H9 (cell line): ENCODE results near the gene PAPLN. TPM values are rescaled to one million over a fixed set of nuclear protein-coding genes. Genes with fewer than 3 reads are reported as not detected.

Experiments
- DNase-seq: peaks from one replicate; pipeline ENCODE4 v3.0.0-alpha.2; 2017
- H2AFZ ChIP-seq: one replicate; pipeline ENCODE4 v1.6.1; 2013; ENCODE audit warnings: mild to moderate bottlenecking, low read length, control low read depth, moderate library complexity
- H2AK5ac ChIP-seq: 2 replicates; pipeline ENCODE4 v1.6.1; 2013; ENCODE audit warnings: low read length, control low read depth, mixed read lengths; ENCODE audit not compliant: insufficient read length
- H2BK120ac ChIP-seq: one replicate; pipeline ENCODE4 v1.6.1; 2013; ENCODE audit warnings: low read depth, mild to moderate bottlenecking, low read length, control low read depth, inconsistent platforms; ENCODE audit not compliant: poor library complexity, severe bottlenecking
- H2BK12ac ChIP-seq: 2 replicates; pipeline ENCODE4 v1.6.1; 2013; ENCODE audit warnings: low read length, control low read depth, mixed read lengths, low read depth; ENCODE audit not compliant: insufficient read length
- H2BK15ac ChIP-seq: 2 replicates; pipeline ENCODE4 v1.6.1; 2013; ENCODE audit warnings: low read depth, low read length, control low read depth
- H2BK20ac ChIP-seq: one replicate; pipeline ENCODE4 v1.6.1; 2013; ENCODE audit warnings: low read depth, mild to moderate bottlenecking, low read length, control low read depth, inconsistent platforms; ENCODE audit not compliant: poor library complexity, severe bottlenecking
- H2BK5ac ChIP-seq: 2 replicates; pipeline ENCODE4 v1.6.1; 2013; ENCODE audit warnings: low read length, control low read depth, mixed read lengths; ENCODE audit not compliant: insufficient read length
- H3K14ac ChIP-seq: 2 replicates; pipeline ENCODE4 v1.6.1; 2013; ENCODE audit warnings: low read length, control low read depth; ENCODE audit not compliant: insufficient read depth
- H3K18ac ChIP-seq: 2 replicates; pipeline ENCODE4 v1.6.1; 2013; ENCODE audit warnings: low read depth, mild to moderate bottlenecking, mixed read lengths, low read length, control low read depth; ENCODE audit not compliant: insufficient read length
- H3K23ac ChIP-seq: 2 replicates; pipeline ENCODE4 v1.6.1; 2013; ENCODE audit warnings: low read length, control low read depth, mixed read lengths, low read depth; ENCODE audit not compliant: insufficient read length
- H3K23me2 ChIP-seq: 2 replicates; pipeline ENCODE4 v1.6.1; 2013; ENCODE audit warnings: low read depth, mild to moderate bottlenecking, mixed read lengths, low read length, control low read depth; ENCODE audit not compliant: insufficient read length, poor library complexity, severe bottlenecking
- H3K27ac ChIP-seq: 2 replicates; pipeline ENCODE4 v1.5.1; 2013; ENCODE audit warnings: low read length, control low read depth, mixed read lengths, low read depth; ENCODE audit not compliant: insufficient read length
- H3K27me3 ChIP-seq: 2 replicates; pipeline ENCODE4 v1.6.1; 2013; ENCODE audit warnings: low read length, control low read depth, inconsistent platforms; ENCODE audit not compliant: insufficient read depth
- H3K4ac ChIP-seq: 2 replicates; pipeline ENCODE4 v1.6.1; 2013; ENCODE audit warnings: low read depth, mild to moderate bottlenecking, control low read depth, inconsistent platforms, low read length, moderate library complexity
- H3K4me1 ChIP-seq: 2 replicates; pipeline ENCODE4 v1.6.1; 2013; ENCODE audit warnings: low read length, control low read depth, inconsistent platforms; ENCODE audit not compliant: insufficient read depth
- H3K4me2 ChIP-seq: 2 replicates; pipeline ENCODE4 v1.6.1; 2013; ENCODE audit warnings: low read length, control low read depth, mixed read lengths; ENCODE audit not compliant: insufficient read length, insufficient read depth
- H3K56ac ChIP-seq: 2 replicates; pipeline ENCODE4 v1.6.1; 2013; ENCODE audit warnings: low read depth, mild to moderate bottlenecking, mixed read lengths, low read length, control low read depth; ENCODE audit not compliant: insufficient read length
- H3K79me1 ChIP-seq: 2 replicates; pipeline ENCODE4 v1.6.1; 2013; ENCODE audit warnings: low read depth, mild to moderate bottlenecking, moderate library complexity, low read length, control low read depth, inconsistent platforms; ENCODE audit not compliant: insufficient read depth, poor library complexity, severe bottlenecking
- H3K79me2 ChIP-seq: 2 replicates; pipeline ENCODE4 v1.6.1; 2013; ENCODE audit warnings: low read length, control low read depth, inconsistent platforms; ENCODE audit not compliant: insufficient read depth
- H3K9ac ChIP-seq: 2 replicates; pipeline ENCODE4 v1.6.1; 2013; ENCODE audit warnings: low read length, control low read depth, mixed read lengths; ENCODE audit not compliant: insufficient read length; ENCODE audit errors: extremely low read depth
- H3K9me3 ChIP-seq: one replicate; pipeline ENCODE4 v1.6.1; 2013; ENCODE audit warnings: low read depth, low read length, inconsistent platforms; ENCODE audit not compliant: control insufficient read depth
- H3T11ph ChIP-seq: one replicate; pipeline ENCODE4 v1.6.1; 2013; ENCODE audit warnings: mild to moderate bottlenecking, low read length, control low read depth, inconsistent platforms
- H4K20me1 ChIP-seq: one replicate; pipeline ENCODE4 v1.6.1; 2013; ENCODE audit not compliant: control insufficient read depth, insufficient read length, insufficient read depth
- H4K5ac ChIP-seq: 2 replicates; pipeline ENCODE4 v1.6.1; 2013; ENCODE audit warnings: low read depth, mild to moderate bottlenecking, mixed read lengths, low read length, control low read depth; ENCODE audit not compliant: insufficient read length
- H4K8ac ChIP-seq: replicated peaks from 2 replicates; pipeline ENCODE4 v1.6.1; 2013; ENCODE audit warnings: low read length, control low read depth, mixed read lengths, low read depth; ENCODE audit not compliant: insufficient read length
- H4K91ac ChIP-seq: 2 replicates; pipeline ENCODE4 v1.6.1; 2013; ENCODE audit warnings: low read depth, mild to moderate bottlenecking, moderate library complexity, mixed read lengths, low read length, control low read depth; ENCODE audit not compliant: insufficient read length
- H3K27ac Mint-ChIP-seq, 3 experiments: 2 replicates in 2 of 3; 3 replicates in 1 of 3; pipeline ENCODE4 v1.8.0; 2020 to 2021; ENCODE audit warnings: mixed read lengths in 3 of 3, mild to moderate bottlenecking in 1 of 3, moderate library complexity in 1 of 3
- H3K27me3 Mint-ChIP-seq: 2 replicates; pipeline ENCODE4 v1.8.0; 2021; ENCODE audit warnings: low read depth, mild to moderate bottlenecking, moderate library complexity, mixed read lengths
- H3K36me3 Mint-ChIP-seq, 3 experiments: 2 replicates in 2 of 3; 3 replicates in 1 of 3; pipeline ENCODE4 v1.8.0; 2020 to 2021; ENCODE audit warnings: low read depth in 3 of 3, mixed read lengths in 3 of 3; ENCODE audit not compliant: insufficient read depth in 1 of 3
- H3K4me1 Mint-ChIP-seq, 2 experiments: 2 replicates each; pipeline ENCODE4 v1.8.0; 2020; ENCODE audit warnings: mixed read lengths in 2 of 2
- H3K4me3 Mint-ChIP-seq, 2 experiments: 2 replicates in 1 of 2; 3 replicates in 1 of 2; pipeline ENCODE4 v1.8.0; 2020 to 2021; ENCODE audit warnings: mild to moderate bottlenecking in 2 of 2, mixed read lengths in 2 of 2, moderate library complexity in 1 of 2
- H3K9me3 Mint-ChIP-seq, 2 experiments: 2 replicates in 1 of 2; 3 replicates in 1 of 2; pipeline ENCODE4 v1.8.0; 2020; ENCODE audit warnings: mild to moderate bottlenecking in 2 of 2, mixed read lengths in 2 of 2, moderate library complexity in 1 of 2
- WGBS: extraction: QIAGEN DNeasy Blood & Tissue Kit; methylation state at CpG from one replicate; pipeline ENCODE4 v1.1.7; 2013; ENCODE audit warnings: missing lambda C conversion rate, low lambda C conversion rate, mixed read lengths; ENCODE audit not compliant: insufficient read length; ENCODE audit errors: extremely low coverage; 5-methylcytosine and 5-hydroxymethylcytosine counted together
- total RNA-seq: library from RNA; stranded (reverse); gene quantifications from 2 replicates; pipeline ENCODE4 v1.2.1, GENCODE V29; 2021
- TF ChIP-seq, protein P1 (sequence below): fragments of 200-600 bp; sonication (generic); conservative IDR thresholded peaks from 3 replicates; pipeline ENCODE4 v1.8.0; 2021; ENCODE audit warnings: antibody characterized with exemption, mild to moderate bottlenecking

Gene PAPLN
- total RNA-seq, 1 experiment from 2014 or later: 8.5 TPM

DNA sequence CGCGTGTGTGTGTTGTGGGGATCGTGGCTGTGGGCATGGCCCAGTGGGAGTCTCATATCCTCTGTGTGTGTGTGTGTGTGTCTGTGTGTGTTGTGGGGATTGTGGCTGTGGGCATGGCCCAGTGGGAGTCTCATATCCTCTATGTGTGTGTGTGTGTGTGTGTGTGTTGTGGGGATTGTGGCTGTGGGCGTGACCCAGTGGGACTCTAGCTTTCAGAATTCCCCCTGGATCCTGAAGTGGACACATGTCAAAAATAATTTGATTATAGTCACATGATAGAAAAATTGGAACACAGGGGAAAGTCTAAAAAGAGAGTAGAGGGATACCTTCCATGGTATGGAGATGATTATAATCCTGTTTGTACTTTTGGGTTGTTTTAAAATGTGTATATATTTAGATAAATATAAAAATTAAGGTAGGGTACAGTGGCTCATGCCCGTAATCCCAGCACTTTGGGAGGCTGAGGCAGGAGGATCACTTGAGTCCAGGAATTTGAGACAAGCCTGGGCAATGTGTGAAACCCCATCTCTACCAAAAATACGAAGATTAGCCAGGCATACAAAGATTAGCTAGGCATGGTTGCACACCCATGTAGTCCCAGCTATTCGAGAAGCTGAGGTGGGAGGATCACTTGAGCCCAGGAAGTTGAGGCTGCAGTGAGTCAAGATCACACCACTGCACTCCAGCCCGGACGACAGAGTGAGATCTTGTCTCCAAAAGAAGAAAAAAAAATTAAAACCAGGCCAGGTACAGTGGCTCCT lies 11.0 kb downstream of the PAPLN start:
- H3K4me1 Mint-ChIP-seq: 0 out of 4 replicates have a peak, but pooled peaks cover 0 to 4% of the 10 kb centered on the region in 2 experiments
- no peak overlapping the region for H3K9ac ChIP-seq
- no peak overlapping the region for H3K4me3 Mint-ChIP-seq
- H3K36me3 Mint-ChIP-seq: peaks cover 0 to 7% (median 3%) of the 10 kb centered on the region in 3 experiments; a peak in 3 of 7 replicates
- H2AK5ac ChIP-seq: no peak overlapping the region
- TF ChIP-seq, protein P1, sequence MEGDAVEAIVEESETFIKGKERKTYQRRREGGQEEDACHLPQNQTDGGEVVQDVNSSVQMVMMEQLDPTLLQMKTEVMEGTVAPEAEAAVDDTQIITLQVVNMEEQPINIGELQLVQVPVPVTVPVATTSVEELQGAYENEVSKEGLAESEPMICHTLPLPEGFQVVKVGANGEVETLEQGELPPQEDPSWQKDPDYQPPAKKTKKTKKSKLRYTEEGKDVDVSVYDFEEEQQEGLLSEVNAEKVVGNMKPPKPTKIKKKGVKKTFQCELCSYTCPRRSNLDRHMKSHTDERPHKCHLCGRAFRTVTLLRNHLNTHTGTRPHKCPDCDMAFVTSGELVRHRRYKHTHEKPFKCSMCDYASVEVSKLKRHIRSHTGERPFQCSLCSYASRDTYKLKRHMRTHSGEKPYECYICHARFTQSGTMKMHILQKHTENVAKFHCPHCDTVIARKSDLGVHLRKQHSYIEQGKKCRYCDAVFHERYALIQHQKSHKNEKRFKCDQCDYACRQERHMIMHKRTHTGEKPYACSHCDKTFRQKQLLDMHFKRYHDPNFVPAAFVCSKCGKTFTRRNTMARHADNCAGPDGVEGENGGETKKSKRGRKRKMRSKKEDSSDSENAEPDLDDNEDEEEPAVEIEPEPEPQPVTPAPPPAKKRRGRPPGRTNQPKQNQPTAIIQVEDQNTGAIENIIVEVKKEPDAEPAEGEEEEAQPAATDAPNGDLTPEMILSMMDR: no peak
- H2BK15ac ChIP-seq: no peak overlapping the region
- H3K9me3 Mint-ChIP-seq: no peaks in the 10 kb centered on the region; a peak in 1 of 5 replicates
- no CpG with 5 or more reads among the region's 9 CpGs for WGBS
- no peak overlapping the region for H2BK120ac ChIP-seq
- H2AFZ ChIP-seq: no peak overlapping the region
- no peak overlapping the region for H2BK20ac ChIP-seq
- H3K27me3 ChIP-seq: no peaks in the 10 kb centered on the region
- no peak overlapping the region for H3K27ac ChIP-seq
- no peak overlapping the region for H2BK5ac ChIP-seq
- H3K56ac ChIP-seq: no peak overlapping the region
- H4K91ac ChIP-seq: no peak overlapping the region
- H4K20me1 ChIP-seq: no peaks in the 10 kb centered on the region
- no peaks in the 10 kb centered on the region for H3K9me3 ChIP-seq
- H4K8ac ChIP-seq: no peak overlapping the region
- H3K18ac ChIP-seq: no peak overlapping the region
- no peak overlapping the region for H3K14ac ChIP-seq
- no peaks in the 10 kb centered on the region for H3K79me2 ChIP-seq
- no peak overlapping the region; the same call in 1 of the 2 replicates for H3K4ac ChIP-seq
- no peak overlapping the region for H3K4me2 ChIP-seq
- no peak overlapping the region for H2BK12ac ChIP-seq
- H3K23ac ChIP-seq: no peak overlapping the region
- no peaks in the 10 kb centered on the region for H3K79me1 ChIP-seq
- H3K23me2 ChIP-seq: no peaks in the 10 kb centered on the region
- no peak for DNase-seq
- no peak overlapping the region for H3T11ph ChIP-seq
- peaks cover 8% of the 10 kb centered on the region for H3K27me3 Mint-ChIP-seq
- peak overlapping the region in 2 of 3 experiments; percentile 19 to 26; a peak in 2 of 7 replicates for H3K27ac Mint-ChIP-seq
- no peaks in the 10 kb centered on the region for H3K4me1 ChIP-seq
- no peak overlapping the region for H4K5ac ChIP-seq
